HCT116 (cell line): ENCODE results near the gene CXCL5.

Source experiments
- CEBPB ChIP-seq: IDR thresholded peaks from 2 replicates; pipeline ENCODE4 v1.6.1; 2012; ENCODE audit warnings: low read depth
- EZH2 ChIP-seq: fragments of 200-600 bp; sonication (generic); IDR thresholded peaks from 2 replicates; pipeline ENCODE4 v1.6.1; 2017; ENCODE audit warnings: antibody characterized with exemption, mixed run types
- EZH2phosphoT487 ChIP-seq: fragments of 200-600 bp; IDR thresholded peaks from 2 replicates; pipeline ENCODE4 v1.6.1; 2018; ENCODE audit warnings: antibody characterized with exemption, borderline replicate concordance
- JUND ChIP-seq: IDR thresholded peaks from 2 replicates; pipeline ENCODE4 v1.6.1; 2012
- POLR2A ChIP-seq: IDR thresholded peaks from 2 replicates; pipeline ENCODE4 v1.7.0; 2011; ENCODE audit warnings: borderline replicate concordance; ENCODE audit not compliant: insufficient read depth, insufficient read length; ENCODE audit errors: extremely low read depth
- POLR2AphosphoS5 ChIP-seq: IDR thresholded peaks from 2 replicates; pipeline ENCODE4 v1.6.1; 2011; ENCODE audit warnings: mild to moderate bottlenecking, low read depth, low read length, moderate library complexity
- RAD21 ChIP-seq: IDR thresholded peaks from 2 replicates; pipeline ENCODE4 v1.6.1; 2012; ENCODE audit warnings: low read depth, mild to moderate bottlenecking
- SIN3A ChIP-seq: IDR thresholded peaks from 2 replicates; pipeline ENCODE4 v1.6.1; 2012; ENCODE audit warnings: low read depth
- TCF7L2 ChIP-seq: IDR thresholded peaks from 2 replicates; pipeline ENCODE4 v1.7.0; 2011; ENCODE audit warnings: borderline replicate concordance, inconsistent platforms; ENCODE audit not compliant: insufficient read depth, insufficient read length; ENCODE audit errors: extremely low read depth
- YY1 ChIP-seq: IDR thresholded peaks from 2 replicates; pipeline ENCODE4 v1.6.1; 2011; ENCODE audit warnings: low read length, low read depth, moderate library complexity, mild to moderate bottlenecking; ENCODE audit not compliant: insufficient replicate concordance; ENCODE audit errors: extremely low read depth
- TF ChIP-seq, protein P1 (sequence below): IDR thresholded peaks from 2 replicates; pipeline ENCODE4 v1.6.1; 2012; ENCODE audit warnings: low read depth
- TF ChIP-seq, protein P2 (sequence below), 3 experiments: fragments of 200-600 bp in 1 of 3; sonication (generic) in 1 of 3; IDR thresholded peaks in 2 of 3; conservative IDR thresholded peaks in 1 of 3; 2 replicates each; pipeline ENCODE4 v1.5.1; 2012 to 2017; ENCODE audit warnings: low read depth in 2 of 3, low read length in 2 of 3, antibody characterized with exemption in 1 of 3, borderline replicate concordance in 1 of 3, control low read depth in 1 of 3, mild to moderate bottlenecking in 1 of 3, mixed read lengths in 1 of 3, mixed run types in 1 of 3, moderate library complexity in 1 of 3; ENCODE audit not compliant: insufficient read depth in 1 of 3
- TF ChIP-seq, protein P3 (sequence below): IDR thresholded peaks from 2 replicates; pipeline ENCODE4 v1.6.1; 2012
- TF ChIP-seq, protein P4 (sequence below): IDR thresholded peaks from 2 replicates; pipeline ENCODE4 v1.6.1; 2012

DNA sequence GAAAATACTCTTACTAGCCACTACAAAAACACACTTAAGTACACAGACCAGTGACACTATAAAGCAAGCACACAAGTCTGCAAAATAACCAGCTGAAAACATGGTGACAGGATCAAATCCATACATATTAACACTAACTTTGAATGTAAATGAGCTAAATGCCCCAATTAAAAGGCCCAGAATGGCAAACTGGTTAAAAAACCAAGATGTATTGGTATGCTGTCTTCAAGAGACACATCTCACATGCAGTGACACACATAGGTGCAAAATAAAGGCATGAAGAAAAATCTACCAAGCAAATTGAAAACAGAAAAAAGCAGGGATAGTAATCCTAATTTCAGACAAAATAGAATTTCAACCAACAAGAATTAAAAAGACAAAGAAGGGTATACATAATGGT, 27.5 kb downstream of the CXCL5 start:
- TF ChIP-seq EZH2 (no peak), EZH2phosphoT487 (no peak), POLR2AphosphoS5 (no peak), RAD21 (no peak), POLR2A (no peak), SIN3A (no peak), CEBPB (no peak), TCF7L2 (no peak), YY1 (no peak), JUND (no peak)
- TF ChIP-seq, protein P1, sequence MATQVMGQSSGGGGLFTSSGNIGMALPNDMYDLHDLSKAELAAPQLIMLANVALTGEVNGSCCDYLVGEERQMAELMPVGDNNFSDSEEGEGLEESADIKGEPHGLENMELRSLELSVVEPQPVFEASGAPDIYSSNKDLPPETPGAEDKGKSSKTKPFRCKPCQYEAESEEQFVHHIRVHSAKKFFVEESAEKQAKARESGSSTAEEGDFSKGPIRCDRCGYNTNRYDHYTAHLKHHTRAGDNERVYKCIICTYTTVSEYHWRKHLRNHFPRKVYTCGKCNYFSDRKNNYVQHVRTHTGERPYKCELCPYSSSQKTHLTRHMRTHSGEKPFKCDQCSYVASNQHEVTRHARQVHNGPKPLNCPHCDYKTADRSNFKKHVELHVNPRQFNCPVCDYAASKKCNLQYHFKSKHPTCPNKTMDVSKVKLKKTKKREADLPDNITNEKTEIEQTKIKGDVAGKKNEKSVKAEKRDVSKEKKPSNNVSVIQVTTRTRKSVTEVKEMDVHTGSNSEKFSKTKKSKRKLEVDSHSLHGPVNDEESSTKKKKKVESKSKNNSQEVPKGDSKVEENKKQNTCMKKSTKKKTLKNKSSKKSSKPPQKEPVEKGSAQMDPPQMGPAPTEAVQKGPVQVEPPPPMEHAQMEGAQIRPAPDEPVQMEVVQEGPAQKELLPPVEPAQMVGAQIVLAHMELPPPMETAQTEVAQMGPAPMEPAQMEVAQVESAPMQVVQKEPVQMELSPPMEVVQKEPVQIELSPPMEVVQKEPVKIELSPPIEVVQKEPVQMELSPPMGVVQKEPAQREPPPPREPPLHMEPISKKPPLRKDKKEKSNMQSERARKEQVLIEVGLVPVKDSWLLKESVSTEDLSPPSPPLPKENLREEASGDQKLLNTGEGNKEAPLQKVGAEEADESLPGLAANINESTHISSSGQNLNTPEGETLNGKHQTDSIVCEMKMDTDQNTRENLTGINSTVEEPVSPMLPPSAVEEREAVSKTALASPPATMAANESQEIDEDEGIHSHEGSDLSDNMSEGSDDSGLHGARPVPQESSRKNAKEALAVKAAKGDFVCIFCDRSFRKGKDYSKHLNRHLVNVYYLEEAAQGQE = no peak
- TF ChIP-seq, protein P2, sequence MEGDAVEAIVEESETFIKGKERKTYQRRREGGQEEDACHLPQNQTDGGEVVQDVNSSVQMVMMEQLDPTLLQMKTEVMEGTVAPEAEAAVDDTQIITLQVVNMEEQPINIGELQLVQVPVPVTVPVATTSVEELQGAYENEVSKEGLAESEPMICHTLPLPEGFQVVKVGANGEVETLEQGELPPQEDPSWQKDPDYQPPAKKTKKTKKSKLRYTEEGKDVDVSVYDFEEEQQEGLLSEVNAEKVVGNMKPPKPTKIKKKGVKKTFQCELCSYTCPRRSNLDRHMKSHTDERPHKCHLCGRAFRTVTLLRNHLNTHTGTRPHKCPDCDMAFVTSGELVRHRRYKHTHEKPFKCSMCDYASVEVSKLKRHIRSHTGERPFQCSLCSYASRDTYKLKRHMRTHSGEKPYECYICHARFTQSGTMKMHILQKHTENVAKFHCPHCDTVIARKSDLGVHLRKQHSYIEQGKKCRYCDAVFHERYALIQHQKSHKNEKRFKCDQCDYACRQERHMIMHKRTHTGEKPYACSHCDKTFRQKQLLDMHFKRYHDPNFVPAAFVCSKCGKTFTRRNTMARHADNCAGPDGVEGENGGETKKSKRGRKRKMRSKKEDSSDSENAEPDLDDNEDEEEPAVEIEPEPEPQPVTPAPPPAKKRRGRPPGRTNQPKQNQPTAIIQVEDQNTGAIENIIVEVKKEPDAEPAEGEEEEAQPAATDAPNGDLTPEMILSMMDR (IDR thresholded peaks at IDR 0.05 in 2 of 3, conservative IDR thresholded peaks at IDR 0.05 in 1 of 3; ENCODE audit: borderline replicate concordance in 1 of 3, insufficient read depth in 1 of 3, low read depth in 2 of 3, low read length in 2 of 3) = no peak
- TF ChIP-seq, protein P3, sequence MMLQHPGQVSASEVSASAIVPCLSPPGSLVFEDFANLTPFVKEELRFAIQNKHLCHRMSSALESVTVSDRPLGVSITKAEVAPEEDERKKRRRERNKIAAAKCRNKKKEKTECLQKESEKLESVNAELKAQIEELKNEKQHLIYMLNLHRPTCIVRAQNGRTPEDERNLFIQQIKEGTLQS = no peak
- TF ChIP-seq, protein P4, sequence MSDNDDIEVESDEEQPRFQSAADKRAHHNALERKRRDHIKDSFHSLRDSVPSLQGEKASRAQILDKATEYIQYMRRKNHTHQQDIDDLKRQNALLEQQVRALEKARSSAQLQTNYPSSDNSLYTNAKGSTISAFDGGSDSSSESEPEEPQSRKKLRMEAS = no peak
